Tibial nerve (tissue), 4 donors: Measurements from ENCODE around the gene ADCY10.

Experiments used
- EP300 ChIP-seq, 2 donors: sonication (generic); formaldehyde crosslinking; IDR thresholded peaks; one replicate each; pipeline ENCODE4 v1.6.1; 2017; ENCODE audit warnings: antibody characterized with exemption in 2 of 2, mild to moderate bottlenecking in 1 of 2
- POLR2A ChIP-seq, 2 donors: fragments of 450-650 bp; IDR thresholded peaks; one replicate each; pipeline ENCODE4 v1.6.1; 2017; ENCODE audit warnings: antibody characterized with exemption in 2 of 2, mild to moderate bottlenecking in 2 of 2, moderate library complexity in 2 of 2
- TF ChIP-seq, protein P1 (sequence below), 5 experiments: fragments of 200-600 bp in 3 of 5; fragments of 450-650 bp in 2 of 5; sonication (generic) in 3 of 5; IDR thresholded peaks; one replicate each; pipeline ENCODE4 v1.5.1; 2016 to 2019; ENCODE audit warnings: antibody characterized with exemption in 5 of 5, mild to moderate bottlenecking in 3 of 5, moderate library complexity in 2 of 5

DNA sequence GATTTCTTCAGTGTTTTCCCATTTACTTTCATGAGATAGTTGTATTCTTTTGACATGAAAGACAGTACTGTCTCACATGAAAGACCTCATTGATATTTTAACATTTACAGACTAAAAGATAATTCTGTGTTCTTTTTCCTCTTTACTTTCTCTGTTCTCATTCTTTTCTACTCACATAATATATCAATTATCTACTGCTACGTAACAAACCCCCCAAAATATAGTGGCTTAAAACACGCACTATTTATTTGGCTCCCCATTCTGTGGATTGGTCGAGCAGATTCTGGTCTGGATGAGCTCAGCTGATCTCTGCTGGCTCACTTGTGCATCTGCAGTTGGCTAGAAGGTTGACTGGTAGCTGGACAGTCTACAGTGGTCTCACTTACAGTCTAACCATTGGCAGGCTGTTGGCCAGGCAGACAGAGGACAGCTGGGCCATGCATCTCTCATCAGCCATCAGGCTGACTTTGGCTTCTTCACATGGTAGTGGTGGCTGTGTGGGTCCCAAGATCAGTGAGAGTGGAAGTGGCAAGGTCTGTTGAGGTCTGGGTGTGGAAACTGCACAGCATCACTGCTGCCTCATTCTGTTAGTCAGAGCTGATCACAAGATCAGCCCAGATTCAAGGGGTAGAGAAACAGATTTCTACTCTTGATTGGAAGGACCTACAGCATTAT, 128.9 kb downstream of the ADCY10 start:
- TF ChIP-seq, protein P1, sequence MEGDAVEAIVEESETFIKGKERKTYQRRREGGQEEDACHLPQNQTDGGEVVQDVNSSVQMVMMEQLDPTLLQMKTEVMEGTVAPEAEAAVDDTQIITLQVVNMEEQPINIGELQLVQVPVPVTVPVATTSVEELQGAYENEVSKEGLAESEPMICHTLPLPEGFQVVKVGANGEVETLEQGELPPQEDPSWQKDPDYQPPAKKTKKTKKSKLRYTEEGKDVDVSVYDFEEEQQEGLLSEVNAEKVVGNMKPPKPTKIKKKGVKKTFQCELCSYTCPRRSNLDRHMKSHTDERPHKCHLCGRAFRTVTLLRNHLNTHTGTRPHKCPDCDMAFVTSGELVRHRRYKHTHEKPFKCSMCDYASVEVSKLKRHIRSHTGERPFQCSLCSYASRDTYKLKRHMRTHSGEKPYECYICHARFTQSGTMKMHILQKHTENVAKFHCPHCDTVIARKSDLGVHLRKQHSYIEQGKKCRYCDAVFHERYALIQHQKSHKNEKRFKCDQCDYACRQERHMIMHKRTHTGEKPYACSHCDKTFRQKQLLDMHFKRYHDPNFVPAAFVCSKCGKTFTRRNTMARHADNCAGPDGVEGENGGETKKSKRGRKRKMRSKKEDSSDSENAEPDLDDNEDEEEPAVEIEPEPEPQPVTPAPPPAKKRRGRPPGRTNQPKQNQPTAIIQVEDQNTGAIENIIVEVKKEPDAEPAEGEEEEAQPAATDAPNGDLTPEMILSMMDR (IDR thresholded peaks at IDR 0.05), result no peak
- TF ChIP-seq POLR2A (IDR thresholded peaks at IDR 0.05), result no peak
- no peak for TF ChIP-seq EP300 (IDR thresholded peaks at IDR 0.05)
